Mucosa of stomach (tissue), 1 donor: ENCODE results near the gene SLAIN2.

Experiments
- H3K27me3 ChIP-seq: one replicate; pipeline ENCODE4 v1.7.0; 2013; ENCODE audit warnings: mild to moderate bottlenecking, low read length; ENCODE audit not compliant: control insufficient read depth, insufficient read depth
- H3K36me3 ChIP-seq: one replicate; pipeline ENCODE4 v1.7.0; 2013; ENCODE audit warnings: low read length; ENCODE audit not compliant: control insufficient read depth, insufficient read depth
- H3K4me1 ChIP-seq: one replicate; pipeline ENCODE4 v1.7.0; 2013; ENCODE audit warnings: mild to moderate bottlenecking, low read length; ENCODE audit not compliant: control insufficient read depth, insufficient read depth
- H3K4me3 ChIP-seq: one replicate; pipeline ENCODE4 v1.7.0; 2013; ENCODE audit warnings: low read length
- H3K9ac ChIP-seq: one replicate; pipeline ENCODE4 v1.7.0; 2013; ENCODE audit warnings: mild to moderate bottlenecking, low read length, moderate library complexity
- H3K9me3 ChIP-seq: one replicate; pipeline ENCODE4 v1.7.0; 2013; ENCODE audit warnings: mild to moderate bottlenecking, low read length, moderate library complexity; ENCODE audit not compliant: control insufficient read depth
- donor health status: Pancreatic carcinoma.

SLAIN2 gene

DNA sequence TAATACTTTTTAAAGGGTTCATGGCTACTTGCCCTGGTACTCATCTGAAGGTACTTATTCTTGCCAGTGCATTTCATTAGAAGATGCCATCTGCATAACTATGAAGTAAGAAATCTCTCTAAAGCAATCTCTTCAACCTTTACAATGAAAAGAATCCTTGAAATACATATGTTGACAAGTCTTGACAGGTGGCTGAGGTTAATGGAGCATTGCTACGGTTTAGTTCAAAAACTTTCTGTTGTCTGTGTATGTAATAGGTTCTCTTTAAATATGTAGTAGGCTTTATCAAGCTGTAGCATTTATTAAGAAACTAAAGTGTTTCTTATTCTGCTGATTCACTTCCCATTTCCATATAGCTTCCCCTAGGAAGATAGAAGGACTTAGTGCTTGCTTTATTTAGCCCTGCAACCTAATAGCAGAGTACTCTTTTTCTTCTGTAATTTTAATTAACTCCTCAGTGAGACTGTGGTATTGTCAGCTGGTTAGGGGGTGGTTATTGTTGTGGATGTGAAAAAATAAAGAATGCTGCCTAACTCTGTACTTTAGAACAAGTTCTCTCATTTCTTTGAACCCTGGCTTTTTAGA, 39.3 kb downstream of the SLAIN2 start:
- Histone ChIP-seq H3K27me3 (no peaks in the 10 kb centered on the region), H3K9ac (no peak overlapping the region), H3K9me3 (no peaks in the 10 kb centered on the region), H3K4me1 (no peaks in the 10 kb centered on the region), H3K4me3 (no peak overlapping the region), H3K36me3 (no peaks in the 10 kb centered on the region)

DNA sequence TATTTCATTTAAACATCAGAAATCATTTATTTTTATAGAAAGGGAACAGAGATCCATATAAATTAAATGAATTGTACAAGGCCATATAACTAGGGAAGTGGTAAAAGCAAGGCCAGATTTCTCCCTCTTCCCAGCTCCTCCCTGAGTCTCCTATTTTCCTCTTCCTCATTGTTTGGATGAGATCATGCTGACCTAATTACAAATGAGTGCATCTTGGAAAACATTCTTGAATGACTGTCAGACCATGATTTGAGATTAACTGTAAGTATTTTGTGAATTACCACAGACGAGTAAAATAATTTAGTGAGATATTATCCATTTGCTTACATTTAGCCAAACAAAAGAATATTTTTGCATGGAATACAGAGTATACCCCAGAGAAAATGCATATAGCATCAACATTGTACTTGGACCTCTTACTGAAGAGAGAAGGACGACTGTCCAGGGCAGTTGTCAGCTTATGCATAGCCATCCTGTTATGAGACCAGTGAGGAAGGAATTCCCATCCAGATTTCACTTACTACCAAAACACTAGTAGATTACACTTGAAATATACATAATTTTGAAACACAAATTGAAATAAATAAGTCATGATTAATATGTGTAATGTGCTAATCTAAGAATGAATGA, 47.3 kb downstream of the SLAIN2 start:
- no peaks in the 10 kb centered on the region for H3K36me3 ChIP-seq
- no peaks in the 10 kb centered on the region for H3K4me1 ChIP-seq
- H3K9me3 ChIP-seq, result no peaks in the 10 kb centered on the region
- no peak overlapping the region for H3K4me3 ChIP-seq
- H3K9ac ChIP-seq, result no peak overlapping the region
- no peaks in the 10 kb centered on the region for H3K27me3 ChIP-seq

DNA sequence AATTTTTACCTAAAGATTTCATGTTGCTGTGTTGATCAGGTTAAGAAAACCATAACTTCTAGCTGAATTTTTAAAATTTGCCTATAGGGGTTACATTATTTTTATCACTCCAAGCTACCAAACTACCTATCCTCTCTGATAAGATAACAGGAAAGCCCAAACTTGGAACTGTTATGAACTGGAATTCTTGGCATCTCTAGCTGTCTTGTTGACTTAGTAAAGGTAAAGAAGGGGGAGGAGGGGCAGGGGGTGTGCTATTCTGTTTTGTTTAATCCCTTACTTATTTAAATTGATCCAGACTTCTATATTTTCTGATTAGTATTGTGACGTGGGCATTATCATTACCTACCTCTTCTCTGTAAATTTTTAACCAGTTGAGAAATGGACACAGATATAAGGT, 54.7 kb downstream of the SLAIN2 start:
- H3K9ac ChIP-seq, result no peak overlapping the region
- H3K4me1 ChIP-seq, result no peaks in the 10 kb centered on the region
- H3K9me3 ChIP-seq, result no peaks in the 10 kb centered on the region
- H3K4me3 ChIP-seq, result no peak overlapping the region
- no peaks in the 10 kb centered on the region for H3K36me3 ChIP-seq
- H3K27me3 ChIP-seq, result no peaks in the 10 kb centered on the region

DNA sequence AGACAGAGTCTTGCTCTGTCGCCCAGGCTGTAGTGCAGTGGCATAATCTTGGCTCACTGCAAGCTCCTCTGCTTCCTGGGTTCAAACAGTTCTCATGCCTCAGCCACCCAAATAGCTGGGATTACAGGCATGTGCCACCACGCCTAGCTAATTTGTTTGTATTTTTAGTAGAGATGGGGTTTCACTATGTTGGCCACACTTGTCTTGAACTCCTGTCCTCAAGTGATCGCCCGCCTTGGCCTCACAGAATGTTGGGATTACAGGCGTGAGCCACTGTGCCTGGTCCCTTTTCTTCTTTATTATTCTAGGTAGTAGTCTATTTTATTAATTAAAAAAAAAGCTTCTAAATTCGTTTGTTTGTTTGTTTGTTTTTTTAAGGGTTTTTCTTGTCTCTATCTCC, 59.1 kb downstream of the SLAIN2 start:
- no peak overlapping the region for H3K9ac ChIP-seq
- H3K4me3 ChIP-seq, result no peak overlapping the region
- no peaks in the 10 kb centered on the region for H3K36me3 ChIP-seq
- H3K27me3 ChIP-seq, result no peaks in the 10 kb centered on the region
- no peaks in the 10 kb centered on the region for H3K9me3 ChIP-seq
- no peaks in the 10 kb centered on the region for H3K4me1 ChIP-seq

DNA sequence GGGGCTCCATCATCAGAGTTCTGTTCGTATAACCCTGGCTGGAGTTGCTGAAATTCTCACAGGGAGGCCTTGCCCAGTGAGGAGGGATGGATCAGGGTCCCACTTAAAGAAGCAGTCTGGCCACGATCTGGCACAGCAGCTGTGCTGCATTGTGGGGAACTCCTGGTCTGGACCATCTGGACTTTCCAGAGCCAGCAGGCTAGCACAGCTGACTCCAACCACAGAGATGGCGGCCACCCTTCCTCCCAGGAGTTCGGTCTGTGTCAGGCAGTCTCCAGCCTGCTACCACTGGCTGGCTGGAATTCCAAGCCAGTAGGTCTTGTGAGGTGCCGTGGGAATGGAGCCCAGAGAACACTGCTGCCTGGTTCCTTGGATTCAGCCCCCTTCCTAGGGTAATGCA, 62.0 kb downstream of the SLAIN2 start:
- no peaks in the 10 kb centered on the region for H3K36me3 ChIP-seq
- H3K9me3 ChIP-seq, result no peaks in the 10 kb centered on the region
- H3K9ac ChIP-seq, result no peak overlapping the region
- H3K4me3 ChIP-seq, result no peak overlapping the region
- H3K27me3 ChIP-seq, result no peaks in the 10 kb centered on the region
- no peaks in the 10 kb centered on the region for H3K4me1 ChIP-seq

DNA sequence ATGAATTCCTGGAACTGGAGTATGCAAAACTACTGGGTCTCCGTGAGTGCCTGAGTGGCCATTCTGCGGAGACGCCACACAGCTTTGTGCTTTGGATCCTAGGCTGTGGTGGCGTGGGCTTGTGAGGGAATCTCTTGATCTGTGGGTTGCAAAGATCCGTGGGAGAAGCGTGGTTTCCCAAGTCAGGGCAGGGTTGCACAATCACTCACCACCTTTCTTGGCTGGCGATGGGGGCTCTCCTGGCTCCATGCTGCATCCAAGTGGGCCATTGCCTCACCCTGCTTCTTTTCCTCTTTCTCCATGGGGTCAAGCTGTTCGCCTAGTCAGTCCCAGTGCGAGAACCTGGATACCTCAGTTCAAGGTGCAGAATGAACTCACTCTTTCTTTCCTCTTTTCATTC, 62.5 kb downstream of the SLAIN2 start:
- Histone ChIP-seq H3K36me3 (no peaks in the 10 kb centered on the region), H3K9me3 (no peaks in the 10 kb centered on the region), H3K9ac (no peak overlapping the region), H3K4me1 (no peaks in the 10 kb centered on the region), H3K27me3 (no peaks in the 10 kb centered on the region), H3K4me3 (no peak overlapping the region)

DNA sequence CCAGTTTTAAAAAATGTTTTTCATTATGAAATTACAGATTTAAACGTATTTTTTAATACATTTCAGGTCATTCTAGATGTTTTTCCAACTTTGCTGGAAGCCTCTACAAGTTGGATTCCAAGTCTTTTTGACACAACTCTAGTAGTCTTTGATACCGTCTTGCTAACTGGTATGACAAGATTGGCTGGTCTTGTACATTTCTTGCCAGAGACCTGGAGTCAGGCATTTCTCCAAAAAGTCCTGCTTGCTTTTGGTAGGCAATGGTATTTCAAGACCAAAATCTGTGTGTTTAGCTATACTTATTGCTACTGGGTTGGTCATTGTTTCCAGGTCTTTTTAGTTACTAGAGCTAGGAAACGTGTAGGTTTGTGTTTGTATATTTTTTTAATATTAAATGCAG, 64.6 kb downstream of the SLAIN2 start:
- Histone ChIP-seq H3K27me3 (no peaks in the 10 kb centered on the region), H3K36me3 (no peaks in the 10 kb centered on the region), H3K4me1 (no peaks in the 10 kb centered on the region), H3K9me3 (no peaks in the 10 kb centered on the region), H3K9ac (no peak overlapping the region), H3K4me3 (no peak overlapping the region)

DNA sequence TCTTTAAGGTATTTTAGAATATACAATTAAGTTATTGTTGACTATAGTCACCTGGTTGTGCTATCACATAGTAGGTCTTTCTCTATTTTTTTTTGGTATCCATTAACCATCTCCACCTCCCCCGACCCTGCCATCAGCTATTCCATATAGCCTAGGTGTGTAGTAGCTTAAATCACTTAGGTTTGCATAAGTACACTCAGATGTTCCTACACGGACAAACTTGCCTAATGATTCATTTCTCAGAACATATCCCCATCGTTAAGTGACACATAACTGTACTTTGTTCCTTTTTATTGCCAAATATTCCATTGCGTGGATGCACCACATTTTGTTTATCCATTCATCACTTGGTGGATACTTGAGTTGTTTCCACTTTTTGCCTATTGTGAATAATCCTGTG, 67.9 kb downstream of the SLAIN2 start:
- Histone ChIP-seq H3K9me3 (no peaks in the 10 kb centered on the region), H3K4me1 (no peaks in the 10 kb centered on the region), H3K27me3 (no peaks in the 10 kb centered on the region), H3K4me3 (no peak overlapping the region), H3K9ac (no peak overlapping the region), H3K36me3 (no peaks in the 10 kb centered on the region)

DNA sequence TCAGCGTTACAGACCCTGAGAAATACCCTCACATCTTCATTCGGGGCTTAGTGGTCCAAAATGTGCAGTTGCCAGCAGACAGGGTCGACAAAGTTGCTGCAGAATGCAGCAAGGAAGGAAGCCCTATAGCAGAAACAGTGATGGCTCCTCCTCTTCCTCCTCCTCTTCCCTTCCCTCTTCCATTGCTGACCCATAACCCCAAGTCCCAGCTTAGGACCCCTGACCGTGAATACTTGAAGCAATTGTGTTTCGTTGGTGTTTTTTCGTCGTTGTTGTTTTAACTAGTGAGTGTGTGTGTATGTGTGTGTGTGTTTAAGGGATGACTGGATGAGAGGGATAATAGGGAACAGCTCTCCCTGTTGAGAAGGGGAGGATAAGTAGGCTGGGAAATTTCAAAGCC, 69.5 kb downstream of the SLAIN2 start:
- Histone ChIP-seq H3K4me1 (no peaks in the 10 kb centered on the region), H3K4me3 (no peak overlapping the region), H3K9me3 (no peaks in the 10 kb centered on the region), H3K36me3 (no peaks in the 10 kb centered on the region), H3K9ac (no peak overlapping the region), H3K27me3 (no peaks in the 10 kb centered on the region)

DNA sequence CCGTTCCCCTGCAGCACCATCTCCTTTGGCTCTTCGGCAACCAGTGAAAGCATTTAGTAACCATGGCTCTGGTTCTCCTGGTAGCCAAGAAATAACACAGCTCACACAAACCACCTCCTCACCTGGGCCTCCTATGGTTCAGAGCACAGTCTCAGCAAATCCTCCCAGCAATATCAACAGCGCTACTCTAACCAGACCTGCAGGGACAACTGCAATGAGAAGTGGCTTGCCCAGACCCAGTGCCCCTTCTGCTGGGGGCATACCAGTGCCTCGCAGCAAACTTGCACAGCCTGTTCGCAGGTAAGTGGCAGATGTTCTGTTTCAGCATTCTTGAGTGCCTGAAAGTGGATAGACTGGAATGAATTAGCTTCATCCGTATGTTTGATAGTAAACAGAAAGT, 78.8 kb downstream of the SLAIN2 start:
- H3K27me3 ChIP-seq, result no peaks in the 10 kb centered on the region
- no peak overlapping the region for H3K9ac ChIP-seq
- H3K4me1 ChIP-seq, result no peaks in the 10 kb centered on the region
- no peaks in the 10 kb centered on the region for H3K9me3 ChIP-seq
- H3K36me3 ChIP-seq, result peaks cover 4% of the 10 kb centered on the region
- H3K4me3 ChIP-seq, result no peak overlapping the region

DNA sequence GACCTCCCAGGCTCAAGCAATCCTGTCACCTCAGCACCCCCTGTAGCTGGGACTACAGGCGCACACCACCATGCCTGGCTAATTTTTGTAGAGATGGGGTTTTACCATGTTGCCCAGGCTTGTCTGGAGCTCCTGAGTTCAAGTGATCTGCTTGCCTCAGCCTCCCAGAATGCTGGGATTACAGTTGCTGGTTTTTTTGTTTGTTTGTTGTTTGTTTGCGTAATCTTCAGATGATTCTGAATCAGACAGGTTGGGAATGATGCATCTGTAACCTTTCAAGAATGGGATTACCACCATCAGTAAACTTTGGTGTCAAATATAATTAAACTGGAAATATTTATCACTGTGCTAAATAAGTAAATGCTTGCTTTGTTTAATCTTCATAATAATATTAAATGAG, 79.8 kb downstream of the SLAIN2 start:
- no peaks in the 10 kb centered on the region for H3K27me3 ChIP-seq
- H3K36me3 ChIP-seq, result peaks cover 4% of the 10 kb centered on the region
- no peak overlapping the region for H3K4me3 ChIP-seq
- H3K9ac ChIP-seq, result no peak overlapping the region
- H3K4me1 ChIP-seq, result no peaks in the 10 kb centered on the region
- no peaks in the 10 kb centered on the region for H3K9me3 ChIP-seq

DNA sequence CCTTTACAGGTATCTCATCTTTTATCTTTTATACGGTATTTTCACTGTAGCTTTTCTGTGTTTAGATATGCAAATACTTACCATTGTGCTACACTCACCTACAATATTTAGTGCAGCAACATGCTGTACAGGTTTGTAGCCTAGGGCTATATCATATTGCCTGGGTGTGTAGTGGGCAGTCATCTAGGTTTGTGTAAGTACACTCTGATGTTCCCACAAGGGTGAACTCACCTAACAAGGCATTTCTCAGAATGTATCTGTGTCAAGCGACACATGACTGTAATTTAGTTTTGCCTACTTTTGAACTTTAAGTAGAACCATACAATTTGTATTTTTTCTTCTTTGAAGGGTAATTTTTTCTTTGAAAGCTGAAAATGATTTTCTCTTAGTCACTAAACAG, 87.6 kb downstream of the SLAIN2 start:
- H3K9ac ChIP-seq, result no peak overlapping the region
- H3K9me3 ChIP-seq, result no peaks in the 10 kb centered on the region
- H3K27me3 ChIP-seq, result no peaks in the 10 kb centered on the region
- no peaks in the 10 kb centered on the region for H3K36me3 ChIP-seq
- peaks cover 12% of the 10 kb centered on the region for H3K4me1 ChIP-seq
- H3K4me3 ChIP-seq, result no peak overlapping the region
